Raji (cell line): ENCODE measurements around the gene SMOC1.

Experiments used
- POLR2A ChIP-seq: IDR thresholded peaks from 2 replicates; pipeline ENCODE4 v1.6.1; 2011; ENCODE audit warnings: low read depth, low read length, control low read depth; ENCODE audit not compliant: insufficient read depth

The SMOC1 gene

GRCh38 chr14:69910871-69911270, 31.7 kb downstream of the SMOC1 start:
- TF ChIP-seq POLR2A, result no peak

GRCh38 chr14:69913686-69914085, 34.5 kb downstream of the SMOC1 start:
- TF ChIP-seq POLR2A, result no peak

GRCh38 chr14:69916396-69916795, 37.2 kb downstream of the SMOC1 start:
- TF ChIP-seq POLR2A, result no peak

- no peak for TF ChIP-seq POLR2A
These were observed 38.1 kb downstream of the SMOC1 start for GRCh38 chr14:69917287-69917686.

GRCh38 chr14:69919815-69920214, 40.6 kb downstream of the SMOC1 start:
- no peak for TF ChIP-seq POLR2A

- TF ChIP-seq POLR2A, result no peak
These were observed 41.8 kb downstream of the SMOC1 start for GRCh38 chr14:69921052-69921451.

- TF ChIP-seq POLR2A, result no peak
These were observed 43.0 kb downstream of the SMOC1 start for GRCh38 chr14:69922198-69922597.

GRCh38 chr14:69924201-69924600, 45.0 kb downstream of the SMOC1 start:
- TF ChIP-seq POLR2A, result no peak

- TF ChIP-seq POLR2A, result no peak
These were observed 48.9 kb downstream of the SMOC1 start for GRCh38 chr14:69928111-69928523.

GRCh38 chr14:69930780-69931379, 51.7 kb downstream of the SMOC1 start:
- no peak for TF ChIP-seq POLR2A

GRCh38 chr14:69931960-69932359, 52.7 kb downstream of the SMOC1 start:
- no peak for TF ChIP-seq POLR2A

GRCh38 chr14:69932391-69932790, 53.2 kb downstream of the SMOC1 start:
- TF ChIP-seq POLR2A, result no peak

- no peak for TF ChIP-seq POLR2A
These were observed 54.5 kb downstream of the SMOC1 start for GRCh38 chr14:69933623-69934275.

GRCh38 chr14:69937367-69938081, 58.3 kb downstream of the SMOC1 start:
- no peak for TF ChIP-seq POLR2A

- TF ChIP-seq POLR2A, result no peak
These were observed 59.5 kb downstream of the SMOC1 start for GRCh38 chr14:69938751-69939150.
